SK-N-SH (cell line): ENCODE results near the gene CPT1C. TPM values are rescaled to one million over a fixed set of nuclear protein-coding genes. Genes with fewer than 3 reads are reported as not detected.

Experiments used
- CTCF ChIA-PET: fragments of 300-600, 350-600 bp; formaldehyde crosslinking; extraction: SDS; loops from one replicate; lab custom pipeline; 2021; lab: Yijun Ruan, JAX
- POLR2A ChIA-PET: fragments of 350-600 bp; sonication (Branson Sonifier 250); formaldehyde crosslinking; extraction: SDS; loops from one replicate; lab custom pipeline; 2020; ENCODE audit warnings: antibody characterized with exemption, inconsistent platforms; lab: Yijun Ruan, JAX
- DNase-seq: peaks from one replicate; pipeline ENCODE4 v3.0.0; 2012
- H2AFZ ChIP-seq: fragments of 200-600 bp; sonication (generic); 2 replicates; pipeline ENCODE4 v1.8.1; 2016; ENCODE audit warnings: antibody characterized with exemption, mild to moderate bottlenecking, low read depth
- H3F3A ChIP-seq: fragments of 200-600 bp; sonication (generic); replicated peaks from 2 replicates; pipeline ENCODE3; 2016; ENCODE audit warnings: antibody characterized with exemption, mild to moderate bottlenecking; ENCODE audit not compliant: insufficient read depth
- H3K27ac ChIP-seq, 2 experiments: fragments of 200-500 bp in 1 of 2; fragments of 200-600 bp in 1 of 2; sonication (Bioruptor generic) in 1 of 2; sonication (generic), shearing (Covaris generic) in 1 of 2; 2 replicates each; pipeline versions ENCODE4 v1.5.1 to v1.6.1; 2014 to 2016; ENCODE audit warnings: low read depth in 2 of 2, inconsistent platforms in 1 of 2, low read length in 1 of 2, mild to moderate bottlenecking in 1 of 2, mixed read lengths in 1 of 2
- H3K27me3 ChIP-seq: fragments of 200-600 bp; sonication (generic), shearing (Covaris generic); 2 replicates; pipeline ENCODE4 v1.6.1; 2016; ENCODE audit warnings: mixed run types; ENCODE audit not compliant: insufficient read depth
- H3K36me3 ChIP-seq, 2 experiments: fragments of 200-500 bp in 1 of 2; fragments of 200-600 bp in 1 of 2; sonication (Bioruptor generic) in 1 of 2; sonication (generic) in 1 of 2; replicated peaks in 1 of 2; 2 replicates each; pipeline versions ENCODE3 to v1.5.1; 2014 to 2016; ENCODE audit warnings: low read length in 1 of 2, mild to moderate bottlenecking in 1 of 2; ENCODE audit not compliant: insufficient read depth in 2 of 2, control insufficient read depth in 1 of 2
- H3K4me1 ChIP-seq, 2 experiments: fragments of 200-500 bp in 1 of 2; fragments of 200-600 bp in 1 of 2; sonication (Bioruptor generic) in 1 of 2; sonication (generic), shearing (Covaris generic) in 1 of 2; 2 replicates each; pipeline versions ENCODE4 v1.5.1 to v1.6.1; 2014 to 2016; ENCODE audit warnings: low read depth in 1 of 2, low read length in 1 of 2, mixed run types in 1 of 2; ENCODE audit not compliant: insufficient read depth in 2 of 2, control insufficient read depth in 1 of 2
- H3K4me2 ChIP-seq: fragments of 200-600 bp; sonication (generic), shearing (Covaris generic); 2 replicates; pipeline ENCODE4 v1.6.1; 2017; ENCODE audit warnings: mixed run types
- H3K4me3 ChIP-seq, 2 experiments: fragments of 200-500 bp in 1 of 2; fragments of 200-600 bp in 1 of 2; sonication (Bioruptor generic) in 1 of 2; sonication (generic), shearing (Covaris generic) in 1 of 2; 2 replicates each; pipeline versions ENCODE4 v1.5.1 to v1.8.1; 2014 to 2016; ENCODE audit warnings: low read depth in 2 of 2, inconsistent platforms in 1 of 2, low read length in 1 of 2, mild to moderate bottlenecking in 1 of 2, mixed read lengths in 1 of 2, moderate library complexity in 1 of 2
- H3K79me2 ChIP-seq: fragments of 200-600 bp; sonication (generic); 2 replicates; pipeline ENCODE4 v1.8.1; 2017; ENCODE audit warnings: mild to moderate bottlenecking; ENCODE audit not compliant: insufficient read depth
- H3K9ac ChIP-seq: fragments of 200-600 bp; sonication (generic); 2 replicates; pipeline ENCODE4 v1.6.1; 2017; ENCODE audit warnings: mixed run types
- H3K9me2 ChIP-seq: fragments of 200-600 bp; sonication (generic); 2 replicates; pipeline ENCODE4 v1.6.1; 2017; ENCODE audit warnings: mixed run types
- H3K9me3 ChIP-seq: fragments of 200-600 bp; sonication (generic); 2 replicates; pipeline ENCODE4 v1.6.1; 2017; ENCODE audit warnings: mixed run types, mild to moderate bottlenecking, moderate library complexity
- H4K20me1 ChIP-seq: fragments of 200-600 bp; sonication (generic); 2 replicates; pipeline ENCODE4 v1.6.1; 2017; ENCODE audit warnings: mild to moderate bottlenecking, mixed run types; ENCODE audit not compliant: insufficient read depth
- CHD2 ChIP-seq: fragments of 150-350 bp; IDR thresholded peaks from 2 replicates; pipeline ENCODE4 v1.6.1; 2018; ENCODE audit warnings: low read length; ENCODE audit not compliant: partially characterized antibody
- CTCF ChIP-seq: fragments of 200-600 bp; sonication (generic); IDR thresholded peaks from 2 replicates; pipeline ENCODE4 v1.6.1; 2017; ENCODE audit warnings: antibody characterized with exemption, mild to moderate bottlenecking, moderate library complexity
- FOXM1 ChIP-seq: IDR thresholded peaks from 2 replicates; pipeline ENCODE4 v1.4.0; 2012; ENCODE audit warnings: low read depth, mild to moderate bottlenecking
- GATA2 ChIP-seq: sonication (generic); formaldehyde crosslinking; IDR thresholded peaks from 2 replicates; pipeline ENCODE4 v1.5.0; 2020; ENCODE audit warnings: mild to moderate bottlenecking, missing genetic modification reagents
- IRF3 ChIP-seq: fragments of 150-350 bp; IDR thresholded peaks from 2 replicates; pipeline ENCODE4 v1.6.1; 2016; ENCODE audit warnings: mild to moderate bottlenecking, low read depth, low read length
- MAX ChIP-seq: IDR thresholded peaks from 2 replicates; pipeline ENCODE4 v1.4.0; 2012; ENCODE audit warnings: low read depth
- MEF2A ChIP-seq: IDR thresholded peaks from 2 replicates; pipeline ENCODE4 v1.4.0; 2012; ENCODE audit warnings: low read depth, borderline replicate concordance
- NFIC ChIP-seq: IDR thresholded peaks from 2 replicates; pipeline ENCODE4 v1.4.0; 2012; ENCODE audit warnings: borderline replicate concordance
- POLR2AphosphoS5 ChIP-seq: IDR thresholded peaks from 2 replicates; pipeline ENCODE4 v1.6.1; 2012; ENCODE audit warnings: low read depth, low read length
- RFX5 ChIP-seq: IDR thresholded peaks from 2 replicates; pipeline ENCODE4 v1.6.1; 2012; ENCODE audit warnings: mild to moderate bottlenecking, improper control_type of control experiment, low read length
- SMC3 ChIP-seq: IDR thresholded peaks from 2 replicates; pipeline ENCODE4 v1.6.1; 2012; ENCODE audit warnings: low read depth, low read length, improper control_type of control experiment
- TAF1 ChIP-seq: IDR thresholded peaks from 2 replicates; pipeline ENCODE4 v1.6.1; 2012; ENCODE audit warnings: low read depth, mild to moderate bottlenecking, low read length, moderate library complexity, borderline replicate concordance
- TCF12 ChIP-seq: IDR thresholded peaks from 2 replicates; pipeline ENCODE4 v1.4.0; 2012
- TEAD4 ChIP-seq: IDR thresholded peaks from 2 replicates; pipeline ENCODE4 v1.4.0; 2012; ENCODE audit warnings: mild to moderate bottlenecking, borderline replicate concordance; ENCODE audit not compliant: insufficient read depth
- USF2 ChIP-seq: fragments of 150-350 bp; IDR thresholded peaks from 2 replicates; pipeline ENCODE4 v1.6.1; 2017; ENCODE audit warnings: antibody characterized with exemption, low read length, low read depth, borderline replicate concordance
- WGBS: methylation state at CpG from one replicate; pipeline ENCODE4 v1.1.6; 2017; ENCODE audit warnings: low lambda C conversion rate; 5-methylcytosine and 5-hydroxymethylcytosine counted together
- polyA plus RNA-seq, 3 experiments: library from polyadenylated mRNA; depleted of rRNA; stranded (reverse); fragments of >200 nt; gene quantifications; 2 replicates each; pipeline ENCODE4 v1.2.3, GENCODE V29; 2012

The CPT1C gene
- polyA plus RNA-seq, 1 of the 3 experiments (the other 2 are of a cell fraction): 139 TPM

GRCh38 chr19:49679771-49680413 lies 11.0 kb upstream of the CPT1C start:
- CTCF ChIA-PET: interaction anchor here (0.8 to 8.8 kb wide), 8 partner anchors 10 to 189 kb away, joined by 3 to 78 read pairs (median 6); partner anchors contain the start of genes ADM5, BCL2L12, CPT1C and IRF3
- no peak overlapping the region for H3K9ac ChIP-seq
- WGBS: 75% methylated on average over 10 of the region's 10 CpGs
- peaks cover 20 to 25% of the 10 kb centered on the region in 2 experiments; a peak in 3 of 4 replicates for H3K4me1 ChIP-seq
- peaks cover 12% of the 10 kb centered on the region for H3F3A ChIP-seq
- H4K20me1 ChIP-seq: peaks cover 56% of the 10 kb centered on the region
- POLR2A ChIA-PET: no interaction called here
- no peaks in the 10 kb centered on the region for H3K9me2 ChIP-seq
- peak overlapping the region; percentile 36 to 42; a peak in 2 of 4 replicates for H3K27ac ChIP-seq
- TF ChIP-seq RFX5 (no peak), MAX (no peak), NFIC (no peak), MEF2A (no peak), POLR2AphosphoS5 (no peak), GATA2 (CRISPR knock-in tag) (no peak), TEAD4 (no peak), SMC3 (no peak), TAF1 (no peak), FOXM1 (no peak), IRF3 (no peak), USF2 (no peak), CHD2 (no peak), TCF12 (no peak), CTCF (no peak)
- H2AFZ ChIP-seq: no peak overlapping the region
- H3K36me3 ChIP-seq: peaks cover 25 to 27% of the 10 kb centered on the region in 2 experiments
- no peak for DNase-seq
- peaks cover 61% of the 10 kb centered on the region for H3K79me2 ChIP-seq
- no peaks in the 10 kb centered on the region for H3K9me3 ChIP-seq
- H3K4me3 ChIP-seq: no peak overlapping the region
- no peaks in the 10 kb centered on the region for H3K27me3 ChIP-seq
- peak overlapping the region; percentile 74 for H3K4me2 ChIP-seq
